H9 (cell line): ENCODE measurements around the gene TTC28. TPM values are rescaled to one million over a fixed set of nuclear protein-coding genes. Genes with fewer than 3 reads are reported as not detected.

Experiments used
- DNase-seq: peaks from one replicate; pipeline ENCODE4 v3.0.0-alpha.2; 2017
- H2AFZ ChIP-seq: one replicate; pipeline ENCODE4 v1.6.1; 2013; ENCODE audit warnings: mild to moderate bottlenecking, low read length, control low read depth, moderate library complexity
- H2AK5ac ChIP-seq: 2 replicates; pipeline ENCODE4 v1.6.1; 2013; ENCODE audit warnings: low read length, control low read depth, mixed read lengths; ENCODE audit not compliant: insufficient read length
- H2BK120ac ChIP-seq: one replicate; pipeline ENCODE4 v1.6.1; 2013; ENCODE audit warnings: low read depth, mild to moderate bottlenecking, low read length, control low read depth, inconsistent platforms; ENCODE audit not compliant: poor library complexity, severe bottlenecking
- H2BK12ac ChIP-seq: 2 replicates; pipeline ENCODE4 v1.6.1; 2013; ENCODE audit warnings: low read length, control low read depth, mixed read lengths, low read depth; ENCODE audit not compliant: insufficient read length
- H2BK15ac ChIP-seq: 2 replicates; pipeline ENCODE4 v1.6.1; 2013; ENCODE audit warnings: low read depth, low read length, control low read depth
- H2BK20ac ChIP-seq: one replicate; pipeline ENCODE4 v1.6.1; 2013; ENCODE audit warnings: low read depth, mild to moderate bottlenecking, low read length, control low read depth, inconsistent platforms; ENCODE audit not compliant: poor library complexity, severe bottlenecking
- H2BK5ac ChIP-seq: 2 replicates; pipeline ENCODE4 v1.6.1; 2013; ENCODE audit warnings: low read length, control low read depth, mixed read lengths; ENCODE audit not compliant: insufficient read length
- H3K14ac ChIP-seq: 2 replicates; pipeline ENCODE4 v1.6.1; 2013; ENCODE audit warnings: low read length, control low read depth; ENCODE audit not compliant: insufficient read depth
- H3K18ac ChIP-seq: 2 replicates; pipeline ENCODE4 v1.6.1; 2013; ENCODE audit warnings: low read depth, mild to moderate bottlenecking, mixed read lengths, low read length, control low read depth; ENCODE audit not compliant: insufficient read length
- H3K23ac ChIP-seq: 2 replicates; pipeline ENCODE4 v1.6.1; 2013; ENCODE audit warnings: low read length, control low read depth, mixed read lengths, low read depth; ENCODE audit not compliant: insufficient read length
- H3K23me2 ChIP-seq: 2 replicates; pipeline ENCODE4 v1.6.1; 2013; ENCODE audit warnings: low read depth, mild to moderate bottlenecking, mixed read lengths, low read length, control low read depth; ENCODE audit not compliant: insufficient read length, poor library complexity, severe bottlenecking
- H3K27ac ChIP-seq: 2 replicates; pipeline ENCODE4 v1.5.1; 2013; ENCODE audit warnings: low read length, control low read depth, mixed read lengths, low read depth; ENCODE audit not compliant: insufficient read length
- H3K27me3 ChIP-seq: 2 replicates; pipeline ENCODE4 v1.6.1; 2013; ENCODE audit warnings: low read length, control low read depth, inconsistent platforms; ENCODE audit not compliant: insufficient read depth
- H3K4ac ChIP-seq: 2 replicates; pipeline ENCODE4 v1.6.1; 2013; ENCODE audit warnings: low read depth, mild to moderate bottlenecking, control low read depth, inconsistent platforms, low read length, moderate library complexity
- H3K4me1 ChIP-seq: 2 replicates; pipeline ENCODE4 v1.6.1; 2013; ENCODE audit warnings: low read length, control low read depth, inconsistent platforms; ENCODE audit not compliant: insufficient read depth
- H3K4me2 ChIP-seq: 2 replicates; pipeline ENCODE4 v1.6.1; 2013; ENCODE audit warnings: low read length, control low read depth, mixed read lengths; ENCODE audit not compliant: insufficient read length, insufficient read depth
- H3K56ac ChIP-seq: 2 replicates; pipeline ENCODE4 v1.6.1; 2013; ENCODE audit warnings: low read depth, mild to moderate bottlenecking, mixed read lengths, low read length, control low read depth; ENCODE audit not compliant: insufficient read length
- H3K79me1 ChIP-seq: 2 replicates; pipeline ENCODE4 v1.6.1; 2013; ENCODE audit warnings: low read depth, mild to moderate bottlenecking, moderate library complexity, low read length, control low read depth, inconsistent platforms; ENCODE audit not compliant: insufficient read depth, poor library complexity, severe bottlenecking
- H3K79me2 ChIP-seq: 2 replicates; pipeline ENCODE4 v1.6.1; 2013; ENCODE audit warnings: low read length, control low read depth, inconsistent platforms; ENCODE audit not compliant: insufficient read depth
- H3K9ac ChIP-seq: 2 replicates; pipeline ENCODE4 v1.6.1; 2013; ENCODE audit warnings: low read length, control low read depth, mixed read lengths; ENCODE audit not compliant: insufficient read length; ENCODE audit errors: extremely low read depth
- H3K9me3 ChIP-seq: one replicate; pipeline ENCODE4 v1.6.1; 2013; ENCODE audit warnings: low read depth, low read length, inconsistent platforms; ENCODE audit not compliant: control insufficient read depth
- H3T11ph ChIP-seq: one replicate; pipeline ENCODE4 v1.6.1; 2013; ENCODE audit warnings: mild to moderate bottlenecking, low read length, control low read depth, inconsistent platforms
- H4K20me1 ChIP-seq: one replicate; pipeline ENCODE4 v1.6.1; 2013; ENCODE audit not compliant: control insufficient read depth, insufficient read length, insufficient read depth
- H4K5ac ChIP-seq: 2 replicates; pipeline ENCODE4 v1.6.1; 2013; ENCODE audit warnings: low read depth, mild to moderate bottlenecking, mixed read lengths, low read length, control low read depth; ENCODE audit not compliant: insufficient read length
- H4K8ac ChIP-seq: replicated peaks from 2 replicates; pipeline ENCODE4 v1.6.1; 2013; ENCODE audit warnings: low read length, control low read depth, mixed read lengths, low read depth; ENCODE audit not compliant: insufficient read length
- H4K91ac ChIP-seq: 2 replicates; pipeline ENCODE4 v1.6.1; 2013; ENCODE audit warnings: low read depth, mild to moderate bottlenecking, moderate library complexity, mixed read lengths, low read length, control low read depth; ENCODE audit not compliant: insufficient read length
- H3K27ac Mint-ChIP-seq, 3 experiments: 2 replicates in 2 of 3; 3 replicates in 1 of 3; pipeline ENCODE4 v1.8.0; 2020 to 2021; ENCODE audit warnings: mixed read lengths in 3 of 3, mild to moderate bottlenecking in 1 of 3, moderate library complexity in 1 of 3
- H3K27me3 Mint-ChIP-seq: 2 replicates; pipeline ENCODE4 v1.8.0; 2021; ENCODE audit warnings: low read depth, mild to moderate bottlenecking, moderate library complexity, mixed read lengths
- H3K36me3 Mint-ChIP-seq, 3 experiments: 2 replicates in 2 of 3; 3 replicates in 1 of 3; pipeline ENCODE4 v1.8.0; 2020 to 2021; ENCODE audit warnings: low read depth in 3 of 3, mixed read lengths in 3 of 3; ENCODE audit not compliant: insufficient read depth in 1 of 3
- H3K4me1 Mint-ChIP-seq, 2 experiments: 2 replicates each; pipeline ENCODE4 v1.8.0; 2020; ENCODE audit warnings: mixed read lengths in 2 of 2
- H3K4me3 Mint-ChIP-seq, 2 experiments: 2 replicates in 1 of 2; 3 replicates in 1 of 2; pipeline ENCODE4 v1.8.0; 2020 to 2021; ENCODE audit warnings: mild to moderate bottlenecking in 2 of 2, mixed read lengths in 2 of 2, moderate library complexity in 1 of 2
- H3K9me3 Mint-ChIP-seq, 2 experiments: 2 replicates in 1 of 2; 3 replicates in 1 of 2; pipeline ENCODE4 v1.8.0; 2020; ENCODE audit warnings: mild to moderate bottlenecking in 2 of 2, mixed read lengths in 2 of 2, moderate library complexity in 1 of 2
- WGBS: extraction: QIAGEN DNeasy Blood & Tissue Kit; methylation state at CpG from one replicate; pipeline ENCODE4 v1.1.7; 2013; ENCODE audit warnings: missing lambda C conversion rate, low lambda C conversion rate, mixed read lengths; ENCODE audit not compliant: insufficient read length; ENCODE audit errors: extremely low coverage; 5-methylcytosine and 5-hydroxymethylcytosine counted together
- total RNA-seq: library from RNA; stranded (reverse); gene quantifications from 2 replicates; pipeline ENCODE4 v1.2.1, GENCODE V29; 2021
- TF ChIP-seq, protein P1 (sequence below): fragments of 200-600 bp; sonication (generic); conservative IDR thresholded peaks from 3 replicates; pipeline ENCODE4 v1.8.0; 2021; ENCODE audit warnings: antibody characterized with exemption, mild to moderate bottlenecking

TTC28 gene
- total RNA-seq, 1 experiment from 2014 or later, result 13.6 TPM

DNA sequence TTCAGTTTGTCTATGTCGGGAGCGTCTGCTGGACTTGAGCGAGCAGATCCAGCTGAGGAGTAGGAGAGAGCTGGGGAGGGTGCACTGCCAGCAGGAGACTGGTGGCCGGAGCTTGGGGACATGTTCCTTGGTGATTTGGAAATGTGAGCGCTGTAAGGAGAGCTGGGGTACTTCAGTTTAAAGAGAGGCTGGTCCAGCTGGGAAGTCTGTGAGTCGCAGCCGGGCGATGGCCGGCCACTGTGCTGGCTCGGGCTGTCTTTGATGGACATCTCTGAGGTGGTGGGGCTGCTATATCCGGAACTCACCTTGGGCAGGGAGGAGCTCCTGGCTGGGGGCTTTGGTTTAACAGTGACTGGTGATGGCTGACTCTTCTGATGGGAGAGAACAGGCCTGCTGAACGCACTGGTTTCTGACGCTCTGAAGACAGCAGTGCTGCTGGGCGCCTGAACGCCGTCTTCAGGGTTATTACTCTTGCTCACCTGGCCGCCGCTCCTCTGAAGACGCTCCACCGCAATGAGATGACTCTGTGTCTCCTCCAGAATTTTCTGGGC, 696.9 kb downstream of the TTC28 start:
- Histone ChIP-seq H3K9ac (no peak overlapping the region), H4K8ac (no peak overlapping the region), H4K5ac (no peak overlapping the region), H3K9me3 (no peaks in the 10 kb centered on the region), H3K14ac (no peak overlapping the region), H4K91ac (no peak overlapping the region), H3T11ph (no peak overlapping the region), H3K27me3 (no peaks in the 10 kb centered on the region), H3K18ac (no peak overlapping the region), H2BK12ac (no peak overlapping the region), H2BK120ac (no peak overlapping the region), H2BK15ac (no peak overlapping the region), H3K23me2 (no peaks in the 10 kb centered on the region), H2AK5ac (no peak overlapping the region), H3K4ac (no peak overlapping the region), H2BK5ac (no peak overlapping the region), H2BK20ac (no peak overlapping the region), H3K27ac (no peak overlapping the region), H4K20me1 (no peaks in the 10 kb centered on the region), H3K79me2 (no peaks in the 10 kb centered on the region), H3K79me1 (no peaks in the 10 kb centered on the region), H3K56ac (no peak overlapping the region), H3K4me1 (peaks cover 3% of the 10 kb centered on the region; the same call in 1 of the 2 replicates), H3K23ac (no peak overlapping the region), H2AFZ (no peak overlapping the region), H3K4me2 (no peak overlapping the region)
- no CpG with 5 or more reads among the region's 20 CpGs for WGBS
- Mint-ChIP-seq H3K27ac (peak overlapping the region in 1 of 3 experiments; percentile 19; a peak in 1 of 7 replicates), H3K36me3 (peaks cover 12 to 21% (median 14%) of the 10 kb centered on the region in 3 experiments; a peak in 5 of 7 replicates), H3K27me3 (no peaks in the 10 kb centered on the region), H3K4me1 (peaks cover 12 to 14% of the 10 kb centered on the region in 2 experiments), H3K4me3 (no peak overlapping the region), H3K9me3 (no peaks in the 10 kb centered on the region)
- DNase-seq, result peak; percentile 22
- TF ChIP-seq, protein P1, sequence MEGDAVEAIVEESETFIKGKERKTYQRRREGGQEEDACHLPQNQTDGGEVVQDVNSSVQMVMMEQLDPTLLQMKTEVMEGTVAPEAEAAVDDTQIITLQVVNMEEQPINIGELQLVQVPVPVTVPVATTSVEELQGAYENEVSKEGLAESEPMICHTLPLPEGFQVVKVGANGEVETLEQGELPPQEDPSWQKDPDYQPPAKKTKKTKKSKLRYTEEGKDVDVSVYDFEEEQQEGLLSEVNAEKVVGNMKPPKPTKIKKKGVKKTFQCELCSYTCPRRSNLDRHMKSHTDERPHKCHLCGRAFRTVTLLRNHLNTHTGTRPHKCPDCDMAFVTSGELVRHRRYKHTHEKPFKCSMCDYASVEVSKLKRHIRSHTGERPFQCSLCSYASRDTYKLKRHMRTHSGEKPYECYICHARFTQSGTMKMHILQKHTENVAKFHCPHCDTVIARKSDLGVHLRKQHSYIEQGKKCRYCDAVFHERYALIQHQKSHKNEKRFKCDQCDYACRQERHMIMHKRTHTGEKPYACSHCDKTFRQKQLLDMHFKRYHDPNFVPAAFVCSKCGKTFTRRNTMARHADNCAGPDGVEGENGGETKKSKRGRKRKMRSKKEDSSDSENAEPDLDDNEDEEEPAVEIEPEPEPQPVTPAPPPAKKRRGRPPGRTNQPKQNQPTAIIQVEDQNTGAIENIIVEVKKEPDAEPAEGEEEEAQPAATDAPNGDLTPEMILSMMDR, result no peak
